Spinal cord (tissue), 10 donors: ENCODE data around the gene CHRNA4. TPM values are rescaled to one million over a fixed set of nuclear protein-coding genes. Genes with fewer than 3 reads are reported as not detected.
"Not testable (repeated sequence)": the region's sequence is repeated elsewhere in the genome, so short reads cannot be mapped to it uniquely, and the experiment has no call there.

Experiments used
- DNase-seq, 6 donors: peaks; one replicate each; pipeline versions ENCODE4 v3.0.0 to v3.0.0-alpha.2; 2013 to 2015; ENCODE audit warnings: low spot score in 6 of 6, low read depth in 4 of 6
- H3K27ac ChIP-seq: one replicate; pipeline ENCODE4 v1.5.1; 2013; ENCODE audit warnings: low read depth, low read length, control low read depth
- H3K27me3 ChIP-seq: one replicate; pipeline ENCODE4 v1.6.1; 2013; ENCODE audit warnings: low read length; ENCODE audit not compliant: control insufficient read depth, insufficient read depth
- H3K36me3 ChIP-seq: one replicate; pipeline ENCODE4 v1.6.1; 2013; ENCODE audit warnings: low read length; ENCODE audit not compliant: control insufficient read depth, insufficient read depth
- H3K4me1 ChIP-seq: one replicate; pipeline ENCODE4 v1.6.1; 2013; ENCODE audit warnings: low read length; ENCODE audit not compliant: control insufficient read depth, insufficient read depth
- H3K4me3 ChIP-seq: one replicate; pipeline ENCODE4 v1.5.1; 2013; ENCODE audit warnings: low read depth, low read length, control low read depth
- H3K9me3 ChIP-seq: one replicate; pipeline ENCODE4 v1.6.1; 2013; ENCODE audit warnings: low read length; ENCODE audit not compliant: control insufficient read depth, insufficient read depth
- WGBS: methylation state at CpG from one replicate; pipeline ENCODE4 v1.1.5; 2013; ENCODE audit warnings: missing lambda C conversion rate; ENCODE audit not compliant: insufficient coverage; 5-methylcytosine and 5-hydroxymethylcytosine counted together
- polyA plus RNA-seq, 2 donors: library from polyadenylated mRNA; unstranded; fragments of 120-200 nt; gene quantifications; one replicate each; pipeline ENCODE4 v1.2.1, GENCODE V29; 2013; ENCODE audit not compliant: insufficient read length in 2 of 2
- total RNA-seq, 2 donors: library from RNA; depleted of rRNA in 1 of 2; stranded (reverse); fragments of 120-200 nt in 1 of 2; fragments of >200 nt in 1 of 2; gene quantifications; one replicate each; pipeline versions ENCODE4 v1.2.3 to v1.2.4, GENCODE V29; 2013 to 2014
- donor health status: healthy.

Gene CHRNA4
- total and polyA plus RNA-seq, 4 donors: 5.5 to 64.2 (median 33.5) TPM

DNA sequence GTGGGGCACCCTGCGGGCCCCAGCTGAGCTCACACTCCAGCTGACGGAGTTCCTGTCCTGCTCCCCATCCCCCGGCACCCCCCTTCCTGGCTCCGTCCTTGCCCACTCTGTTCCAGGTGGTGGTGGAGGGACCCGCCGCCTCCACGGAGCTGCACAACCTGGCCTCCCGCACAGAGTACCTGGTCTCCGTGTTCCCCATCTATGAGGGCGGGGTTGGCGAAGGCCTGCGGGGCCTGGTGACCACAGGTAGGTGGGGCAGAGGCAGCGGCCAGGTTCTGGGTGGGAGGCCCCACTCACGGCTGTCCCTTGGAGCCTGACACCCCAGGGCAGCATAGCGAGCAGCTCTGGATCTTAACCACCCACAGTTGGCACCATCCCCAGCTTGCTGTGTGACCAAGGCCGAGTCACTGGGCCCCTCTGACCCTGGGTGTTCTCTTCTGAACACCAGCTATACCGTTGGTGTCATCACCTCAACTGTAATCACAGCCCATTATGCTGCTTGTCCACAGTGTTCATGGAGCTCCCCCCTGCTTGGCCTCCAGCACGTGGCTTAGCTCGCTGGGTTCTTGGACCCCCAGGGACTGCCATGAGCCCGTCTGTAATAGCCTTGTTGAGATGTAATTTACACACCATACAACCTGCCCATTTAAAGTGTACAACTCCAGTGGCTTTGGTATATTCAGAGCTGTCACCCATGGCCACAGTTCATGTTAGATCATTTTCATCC, 50.7 kb downstream of the CHRNA4 start:
- Histone ChIP-seq H3K27ac (no peak overlapping the region), H3K9me3 (no peaks in the 10 kb centered on the region), H3K36me3 (peaks cover 74% of the 10 kb centered on the region), H3K4me1 (peaks cover 28% of the 10 kb centered on the region), H3K27me3 (no peaks in the 10 kb centered on the region), H3K4me3 (no peak overlapping the region)
- DNase-seq: no peak
- WGBS: 80% methylated on average over 19 of the region's 20 CpGs

DNA sequence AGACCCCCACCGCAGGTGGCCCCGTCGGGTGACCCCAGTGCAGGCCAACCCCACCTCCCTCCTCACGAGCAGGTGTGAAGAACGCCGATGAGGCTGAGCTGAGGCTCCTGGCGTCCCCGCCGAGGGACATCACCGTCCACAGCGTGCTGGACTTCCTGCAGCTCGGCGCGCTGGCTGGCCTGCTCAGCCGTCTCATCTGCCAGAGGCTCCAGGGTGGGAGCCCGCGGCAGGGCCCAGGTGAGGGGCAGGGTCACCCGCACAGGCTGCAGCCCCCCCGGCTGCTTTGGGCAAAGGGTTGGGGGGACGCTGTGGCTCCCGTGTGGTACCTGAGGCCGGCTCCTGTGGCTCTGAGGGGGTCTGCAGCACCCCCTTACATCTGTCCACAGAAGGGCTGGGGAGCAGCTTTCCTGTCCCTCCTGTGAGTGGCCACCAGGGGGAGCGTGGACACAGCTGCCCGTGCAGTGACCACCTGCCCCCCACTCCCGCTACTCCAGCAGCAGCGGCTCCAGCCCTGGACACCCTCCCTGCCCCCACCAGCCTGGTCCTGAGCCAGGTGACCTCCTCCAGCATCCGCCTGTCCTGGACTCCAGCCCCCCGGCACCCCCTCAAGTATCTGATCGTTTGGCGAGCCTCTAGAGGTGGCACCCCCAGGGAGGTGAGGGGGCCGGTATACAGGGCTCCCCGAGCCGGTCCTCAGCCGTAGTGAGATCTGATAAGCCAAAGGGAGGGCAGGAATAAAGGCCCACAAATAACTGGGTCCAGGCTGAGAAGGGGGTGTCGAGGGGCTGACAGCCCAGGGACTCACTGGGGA, 51.7 kb downstream of the CHRNA4 start:
- Histone ChIP-seq H3K4me3 (no peak overlapping the region), H3K9me3 (no peaks in the 10 kb centered on the region), H3K36me3 (peaks cover 66% of the 10 kb centered on the region), H3K4me1 (peaks cover 28% of the 10 kb centered on the region), H3K27ac (no peak overlapping the region), H3K27me3 (no peaks in the 10 kb centered on the region)
- peak in 2 of 6 donors; percentile 75 to 84 for DNase-seq
- 30% methylated on average over 31 of the region's 35 CpGs for WGBS

DNA sequence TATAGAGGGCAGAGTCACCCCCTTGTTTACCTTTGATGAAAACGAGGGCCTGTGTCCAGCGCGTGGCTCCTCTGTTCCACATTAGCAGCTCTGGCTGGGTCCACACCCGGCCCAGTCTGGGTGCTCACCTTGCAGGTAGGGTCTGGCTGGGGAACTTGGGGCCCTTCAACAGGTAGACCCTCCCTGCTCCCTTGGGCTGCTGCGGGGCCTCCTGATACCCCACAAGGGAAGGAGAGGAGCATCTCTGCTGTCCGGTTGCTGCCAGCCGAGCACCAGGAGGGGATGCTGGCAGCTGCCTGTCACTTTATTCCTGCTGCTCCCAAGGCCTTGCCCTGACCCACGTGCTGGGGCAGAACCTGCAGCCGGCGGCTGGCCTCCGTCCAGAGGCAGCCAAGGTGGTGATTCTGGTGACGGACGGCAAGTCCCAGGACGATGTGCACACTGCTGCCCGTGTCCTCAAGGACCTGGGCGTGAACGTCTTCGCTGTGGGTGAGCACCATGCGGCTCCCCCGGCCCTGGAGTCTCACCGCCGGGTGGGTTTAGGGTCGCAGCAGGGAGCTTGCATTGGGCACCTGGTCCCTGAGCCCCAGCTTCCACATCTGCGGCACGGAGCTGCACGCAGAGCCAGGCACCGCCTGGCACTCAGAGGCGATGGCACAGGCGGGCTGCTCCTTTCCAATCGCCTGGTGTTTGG, 52.8 kb downstream of the CHRNA4 start:
- Histone ChIP-seq H3K9me3 (no peaks in the 10 kb centered on the region), H3K4me1 (peaks cover 28% of the 10 kb centered on the region), H3K4me3 (no peak overlapping the region), H3K36me3 (peaks cover 55% of the 10 kb centered on the region), H3K27me3 (no peaks in the 10 kb centered on the region), H3K27ac (no peak overlapping the region)
- no peak for DNase-seq
- WGBS: 74% methylated on average over 30 of the region's 30 CpGs

DNA sequence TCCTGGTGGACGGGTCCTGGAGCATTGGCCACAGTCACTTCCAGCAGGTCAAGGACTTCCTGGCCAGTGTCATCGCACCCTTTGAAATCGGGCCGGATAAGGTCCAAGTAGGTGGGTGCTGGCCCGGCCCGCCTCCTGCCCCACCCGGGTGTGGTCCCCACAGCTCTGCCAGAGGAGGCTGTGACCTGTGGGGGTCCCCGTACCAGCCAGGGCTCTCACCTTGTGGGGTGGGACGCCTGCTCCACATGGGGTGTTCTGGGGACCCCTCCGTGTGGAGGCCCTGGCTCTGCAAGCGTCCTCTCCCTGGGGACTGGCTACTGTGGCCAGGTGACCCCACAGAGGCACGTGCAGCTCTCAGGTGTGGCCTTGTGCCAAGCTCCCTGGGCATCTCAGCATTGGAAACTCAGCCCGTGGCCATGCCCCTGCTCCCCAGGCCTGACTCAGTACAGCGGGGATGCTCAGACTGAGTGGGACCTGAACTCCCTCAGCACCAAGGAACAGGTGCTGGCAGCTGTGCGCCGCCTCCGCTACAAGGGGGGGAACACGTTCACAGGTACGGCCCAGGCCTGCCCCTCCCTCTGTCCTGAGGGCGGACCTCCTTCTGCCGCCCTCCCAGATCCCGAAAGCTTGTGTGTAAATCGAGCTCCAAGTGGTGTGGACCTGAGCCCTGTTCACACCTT, 53.5 kb downstream of the CHRNA4 start:
- H3K27me3 ChIP-seq: no peaks in the 10 kb centered on the region
- no peak overlapping the region for H3K27ac ChIP-seq
- peaks cover 48% of the 10 kb centered on the region for H3K36me3 ChIP-seq
- H3K4me1 ChIP-seq: peaks cover 27% of the 10 kb centered on the region
- DNase-seq: no peak
- 84% methylated on average over 23 of the region's 23 CpGs for WGBS
- no peak overlapping the region for H3K4me3 ChIP-seq
- H3K9me3 ChIP-seq: no peaks in the 10 kb centered on the region

DNA sequence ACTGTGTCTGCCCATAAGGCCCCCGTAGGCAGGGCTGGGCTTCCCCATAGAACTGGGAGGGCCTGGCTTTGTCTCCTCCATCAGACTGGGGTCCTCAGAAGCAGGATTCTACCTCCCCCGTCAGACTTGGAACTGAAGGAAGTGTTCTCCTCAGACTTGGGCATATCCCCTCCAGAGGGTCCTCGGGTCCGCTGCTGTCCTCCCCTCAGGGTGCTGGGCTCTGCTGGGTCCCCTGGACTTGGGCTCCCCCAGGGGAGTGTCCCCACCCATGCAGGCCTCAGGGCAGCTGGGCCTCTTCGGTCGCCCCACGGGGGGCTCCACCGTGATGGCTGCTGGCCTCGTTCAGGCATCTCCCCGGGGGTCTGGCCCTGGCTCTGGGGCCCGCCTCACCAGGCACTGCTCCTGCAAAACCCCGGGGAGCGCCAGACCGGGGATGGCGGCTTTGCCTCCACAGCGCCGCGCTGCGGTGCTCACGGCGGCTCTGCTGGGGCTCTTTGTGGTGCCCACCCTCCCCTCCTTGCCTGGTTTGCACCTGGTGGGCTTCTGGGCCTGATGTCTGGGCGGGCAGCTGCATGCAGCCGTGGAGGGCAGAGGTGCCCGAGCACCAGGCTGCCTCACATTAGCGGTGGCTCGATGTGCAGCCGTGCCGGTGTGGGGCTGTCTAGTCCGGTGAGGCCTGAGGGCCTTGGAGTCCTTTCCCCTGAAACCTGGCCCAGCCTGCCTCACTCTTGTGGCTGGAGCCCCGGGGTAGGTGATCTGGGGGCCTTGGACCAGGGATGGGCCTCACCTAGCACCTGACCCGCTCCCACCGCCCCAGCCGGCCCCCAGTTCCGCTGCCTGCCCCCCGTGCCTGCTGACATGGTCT, 54.2 kb downstream of the CHRNA4 start:
- no peaks in the 10 kb centered on the region for H3K9me3 ChIP-seq
- no peak for DNase-seq
- no peaks in the 10 kb centered on the region for H3K27me3 ChIP-seq
- H3K4me1 ChIP-seq: peaks cover 21% of the 10 kb centered on the region
- WGBS: 79% methylated on average over 35 of the region's 35 CpGs
- H3K27ac ChIP-seq: no peak overlapping the region
- H3K4me3 ChIP-seq: no peak overlapping the region
- peaks cover 42% of the 10 kb centered on the region for H3K36me3 ChIP-seq

DNA sequence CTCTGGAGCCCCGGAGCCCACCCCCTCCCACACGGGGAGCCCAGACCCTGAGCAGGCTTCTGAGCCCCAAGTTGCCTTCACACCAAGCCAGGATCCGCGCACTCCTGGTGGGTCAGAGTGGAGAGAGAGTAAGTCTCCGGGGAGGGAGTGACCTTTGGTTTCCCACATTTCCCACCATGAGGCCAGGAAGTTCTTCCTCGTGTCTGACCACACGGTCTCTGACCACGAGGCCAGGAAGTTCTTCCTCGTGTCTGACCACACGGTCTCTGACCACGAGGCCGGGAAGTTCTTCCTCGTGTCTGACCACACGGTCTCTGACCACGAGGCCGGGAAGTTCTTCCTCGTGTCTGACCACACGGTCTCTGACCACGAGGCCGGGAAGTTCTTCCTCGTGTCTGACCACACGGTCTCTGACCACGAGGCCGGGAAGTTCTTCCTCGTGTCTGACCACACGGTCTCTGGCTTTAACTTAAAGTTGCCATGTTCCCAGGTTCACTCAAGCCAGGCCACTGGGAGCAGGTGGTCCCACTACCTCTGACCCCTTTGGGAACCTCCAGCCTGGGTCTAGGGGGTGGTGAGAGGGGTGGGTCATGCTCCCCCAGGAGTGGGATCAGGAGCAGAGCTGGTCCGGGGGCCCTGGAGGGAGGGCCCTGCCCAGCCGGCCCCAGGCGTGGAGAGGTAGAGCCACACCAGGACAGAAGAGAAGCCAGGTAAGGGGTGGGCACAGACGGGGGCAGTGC, 55.0 kb downstream of the CHRNA4 start:
- not testable (repeated sequence) for H3K4me3 ChIP-seq, H3K27ac ChIP-seq, H3K27me3 ChIP-seq, DNase-seq, H3K9me3 ChIP-seq
- Histone ChIP-seq H3K4me1 (peaks cover 21% of the 10 kb centered on the region), H3K36me3 (peaks cover 34% of the 10 kb centered on the region)
- 88% methylated on average over 14 of the region's 30 CpGs for WGBS

DNA sequence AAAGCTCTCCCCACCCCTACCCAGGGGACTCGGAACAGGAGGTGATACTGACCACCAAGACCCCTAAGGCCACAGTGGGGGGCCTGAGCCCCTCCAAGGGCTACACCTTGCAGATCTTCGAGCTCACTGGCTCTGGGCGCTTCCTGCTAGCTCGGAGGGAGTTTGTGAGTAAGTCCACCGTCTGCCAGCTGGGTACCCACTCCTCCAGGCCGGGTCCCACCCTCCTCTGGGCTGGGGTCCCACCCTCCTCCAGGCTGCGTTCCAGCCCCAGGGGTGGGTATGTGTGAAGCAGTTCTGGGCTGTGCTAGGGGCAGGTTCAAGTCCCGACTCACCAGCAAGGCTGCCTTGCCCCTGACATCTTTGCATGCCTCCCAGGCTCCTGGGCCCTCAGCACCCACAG, 55.8 kb downstream of the CHRNA4 start:
- peaks cover 21% of the 10 kb centered on the region for H3K4me1 ChIP-seq
- 62% methylated on average over 4 of the region's 8 CpGs for WGBS
- H3K27me3 ChIP-seq: no peaks in the 10 kb centered on the region
- DNase-seq: no peak
- no peak overlapping the region for H3K4me3 ChIP-seq
- peaks cover 1% of the 10 kb centered on the region for H3K9me3 ChIP-seq
- H3K36me3 ChIP-seq: peaks cover 30% of the 10 kb centered on the region
- no peak overlapping the region for H3K27ac ChIP-seq

DNA sequence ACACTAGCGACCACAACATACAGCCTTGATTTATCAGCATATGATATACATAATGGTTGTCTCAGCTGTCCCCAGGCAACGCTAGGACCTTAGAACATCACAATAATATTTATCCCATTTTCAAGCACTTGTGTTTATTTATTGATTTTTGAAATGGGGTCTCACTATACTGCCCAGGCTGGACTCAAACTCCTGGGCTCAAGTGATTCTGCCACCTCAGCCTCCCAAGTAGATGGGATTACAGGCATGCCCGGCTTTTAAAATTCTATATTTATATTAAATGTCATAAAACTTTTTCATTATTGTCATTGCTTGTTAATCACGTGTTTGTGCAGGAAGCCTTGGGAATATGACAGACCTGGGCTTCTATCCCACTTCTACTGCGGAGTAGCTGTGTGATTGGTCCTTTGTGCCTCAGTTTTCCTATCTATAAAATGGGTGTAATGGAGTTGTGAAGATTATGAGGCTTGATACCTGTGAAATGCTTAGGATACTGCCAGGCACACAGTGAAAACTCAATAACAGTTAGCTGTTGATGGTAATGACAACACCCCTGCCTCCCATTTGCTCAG, 58.0 kb downstream of the CHRNA4 start:
- peaks cover 6% of the 10 kb centered on the region for H3K4me1 ChIP-seq
- no peak for DNase-seq
- WGBS: no CpG with 5 or more reads among the region's 5 CpGs
- H3K27me3 ChIP-seq: no peaks in the 10 kb centered on the region
- H3K36me3 ChIP-seq: peaks cover 26% of the 10 kb centered on the region
- no peak overlapping the region for H3K27ac ChIP-seq
- H3K4me3 ChIP-seq: no peak overlapping the region
- H3K9me3 ChIP-seq: peaks cover 1% of the 10 kb centered on the region
